GM23248 (cell line): ENCODE results near the gene THAP5. TPM values are rescaled to one million over a fixed set of nuclear protein-coding genes. Genes with fewer than 3 reads are reported as not detected.

Experiments used
- DNase-seq: peaks from one replicate; pipeline ENCODE4 v3.0.0-alpha.2; 2015
- H2AFZ ChIP-seq: fragments of 200-600 bp; sonication (generic); 2 replicates; pipeline ENCODE4 v1.6.1; 2016; ENCODE audit warnings: antibody characterized with exemption
- H3F3A ChIP-seq: fragments of 200-600 bp; sonication (generic); 2 replicates; pipeline ENCODE4 v1.6.1; 2016; ENCODE audit warnings: mild to moderate bottlenecking, antibody characterized with exemption, mixed run types; ENCODE audit not compliant: insufficient read depth
- H3K27ac ChIP-seq: fragments of 200-600 bp; sonication (generic); 2 replicates; pipeline ENCODE4 v1.5.1; 2016; ENCODE audit warnings: mild to moderate bottlenecking
- H3K27me3 ChIP-seq: fragments of 200-600 bp; sonication (generic); replicated peaks from 2 replicates; pipeline ENCODE4 v1.6.1; 2016; ENCODE audit warnings: mild to moderate bottlenecking; ENCODE audit not compliant: insufficient read depth
- H3K36me3 ChIP-seq: fragments of 200-600 bp; sonication (generic); 2 replicates; pipeline ENCODE4 v1.6.1; 2016; ENCODE audit warnings: low read depth, mild to moderate bottlenecking
- H3K4me1 ChIP-seq: fragments of 200-600 bp; sonication (generic); 2 replicates; pipeline ENCODE4 v1.6.1; 2016; ENCODE audit warnings: mild to moderate bottlenecking; ENCODE audit not compliant: insufficient read depth
- H3K4me2 ChIP-seq: fragments of 200-600 bp; sonication (generic); one replicate; pipeline ENCODE4 v1.6.1; 2016; ENCODE audit warnings: mild to moderate bottlenecking; ENCODE audit not compliant: unreplicated experiment
- H3K4me3 ChIP-seq: fragments of 200-600 bp; sonication (generic); 2 replicates; pipeline ENCODE4 v1.5.1; 2016; ENCODE audit warnings: mild to moderate bottlenecking
- H3K79me2 ChIP-seq: fragments of 200-600 bp; sonication (generic); 2 replicates; pipeline ENCODE4 v1.6.1; 2016; ENCODE audit warnings: mild to moderate bottlenecking; ENCODE audit not compliant: insufficient read depth
- H3K9ac ChIP-seq: fragments of 200-600 bp; sonication (generic); 2 replicates; pipeline ENCODE4 v1.6.1; 2016; ENCODE audit warnings: mild to moderate bottlenecking
- H3K9me2 ChIP-seq: fragments of 200-600 bp; sonication (generic); 2 replicates; pipeline ENCODE4 v1.6.1; 2016; ENCODE audit warnings: mixed run types, mild to moderate bottlenecking, moderate library complexity; ENCODE audit not compliant: insufficient read depth
- H3K9me3 ChIP-seq: fragments of 200-600 bp; sonication (generic); one replicate; pipeline ENCODE4 v1.6.1; 2017; ENCODE audit warnings: low read depth
- H4K20me1 ChIP-seq: fragments of 200-600 bp; sonication (generic); 2 replicates; pipeline ENCODE4 v1.6.0; 2016; ENCODE audit not compliant: insufficient read depth
- EZH2 ChIP-seq: fragments of 200-600 bp; sonication (generic); IDR thresholded peaks from 2 replicates; pipeline ENCODE4 v1.6.1; 2018; ENCODE audit warnings: antibody characterized with exemption, mild to moderate bottlenecking; ENCODE audit not compliant: insufficient read depth, poor library complexity, severe bottlenecking
- EZH2phosphoT487 ChIP-seq: fragments of 200-600 bp; sonication (generic); IDR thresholded peaks from 2 replicates; pipeline ENCODE4 v1.6.1; 2018; ENCODE audit warnings: antibody characterized with exemption, moderate library complexity, mild to moderate bottlenecking, low read depth; ENCODE audit not compliant: insufficient read depth
- WGBS, 2 experiments: methylation state at CpG; one replicate each; pipeline ENCODE4 v1.1.6; 2015 to 2017; ENCODE audit warnings: low lambda C conversion rate in 2 of 2, low coverage in 1 of 2; ENCODE audit errors: missing lambda C conversion rate in 2 of 2; 5-methylcytosine and 5-hydroxymethylcytosine counted together
- in situ Hi-C: fragments of 300-500 bp; cut with MboI; formaldehyde crosslinking; loops from 2 replicates; pipeline ENCODE4 v1.15.0; 2020
- polyA plus RNA-seq: library from polyadenylated mRNA; unstranded; fragments of >200 nt; fragmentation: Nextera tagmentation; extraction: Ambion mirVana; gene quantifications from 2 replicates; pipeline ENCODE4 v1.2.1, GENCODE V29; 2016
- total RNA-seq: library from RNA; depleted of rRNA; stranded (reverse); fragments of >200 nt; shearing (Covaris generic); gene quantifications from 2 replicates; pipeline ENCODE4 v1.2.3, GENCODE V29; 2014

Gene THAP5
- total and polyA plus RNA-seq, 2 experiments from 2014 or later, result 23.3 to 30.9 TPM

GRCh38 chr7:108575156-108575555, 5.7 kb upstream of the THAP5 start:
- no peak overlapping the region for H2AFZ ChIP-seq
- 96 to 100% methylated on average over 2 of the region's 2 CpGs for WGBS, 2 experiments
- in situ Hi-C loops, result no loop called here
- H3K27me3 ChIP-seq, result no peaks in the 10 kb centered on the region
- H3K9me3 ChIP-seq, result no peaks in the 10 kb centered on the region
- no peaks in the 10 kb centered on the region for H3F3A ChIP-seq
- no peaks in the 10 kb centered on the region for H3K9me2 ChIP-seq
- no peak overlapping the region for H3K4me2 ChIP-seq
- H3K4me1 ChIP-seq, result peaks cover 9% of the 10 kb centered on the region
- no peaks in the 10 kb centered on the region for H4K20me1 ChIP-seq
- no peak overlapping the region for H3K4me3 ChIP-seq
- H3K27ac ChIP-seq, result no peak overlapping the region
- TF ChIP-seq EZH2 (no peak), EZH2phosphoT487 (no peak)
- no peak for DNase-seq
- peaks cover 41% of the 10 kb centered on the region for H3K79me2 ChIP-seq
- no peak overlapping the region for H3K9ac ChIP-seq
- peaks cover 22% of the 10 kb centered on the region for H3K36me3 ChIP-seq

- Histone ChIP-seq H2AFZ (no peak overlapping the region), H3K27ac (no peak overlapping the region), H3K79me2 (peaks cover 61% of the 10 kb centered on the region), H4K20me1 (no peaks in the 10 kb centered on the region), H3K27me3 (no peaks in the 10 kb centered on the region), H3K36me3 (peaks cover 22% of the 10 kb centered on the region), H3K9me2 (no peaks in the 10 kb centered on the region), H3K4me1 (peaks cover 22% of the 10 kb centered on the region), H3F3A (no peaks in the 10 kb centered on the region), H3K4me3 (no peak overlapping the region), H3K4me2 (no peak overlapping the region), H3K9ac (no peak overlapping the region), H3K9me3 (no peaks in the 10 kb centered on the region)
- no peak for TF ChIP-seq EZH2
- TF ChIP-seq EZH2phosphoT487, result no peak
- WGBS, 2 experiments, result 93 to 96% methylated on average over 2 of the region's 2 CpGs
- DNase-seq, result no peak
- in situ Hi-C loops, result no loop called here
These were observed 3.0 kb upstream of the THAP5 start for GRCh38 chr7:108572480-108572879.

GRCh38 chr7:108570146-108570755, 745 bp upstream of the THAP5 start:
- Histone ChIP-seq H3K4me1 (peaks cover 31% of the 10 kb centered on the region), H3K36me3 (peaks cover 22% of the 10 kb centered on the region), H3K4me3 (peak overlapping the region; percentile 90), H3K27ac (peak overlapping the region; percentile 96), H3K9ac (peak overlapping the region; percentile 96), H3K9me3 (no peaks in the 10 kb centered on the region), H3K4me2 (peak overlapping the region; percentile 98), H3K27me3 (no peaks in the 10 kb centered on the region), H2AFZ (peak overlapping the region; percentile 79), H3K79me2 (peaks cover 83% of the 10 kb centered on the region), H3F3A (no peaks in the 10 kb centered on the region; the same call in 1 of the 2 replicates), H4K20me1 (no peaks in the 10 kb centered on the region), H3K9me2 (no peaks in the 10 kb centered on the region)
- DNase-seq, result peak; percentile 77
- in situ Hi-C loops, result no loop called here
- TF ChIP-seq EZH2 (no peak), EZH2phosphoT487 (no peak)
- 1 to 2% methylated on average over 36 of the region's 36 CpGs for WGBS, 2 experiments

GRCh38 chr7:108568801-108569380, 615 bp downstream of the THAP5 start:
- 9 to 12% methylated on average over 24 of the region's 24 CpGs for WGBS, 2 experiments
- in situ Hi-C loops, result no loop called here

More at GRCh38 chr7:108568801-108569380, 615 bp downstream of the THAP5 start:
- H3K4me1 ChIP-seq, result peaks cover 31% of the 10 kb centered on the region
- H3K4me3 ChIP-seq, result peak overlapping the region; percentile 90
- H3K79me2 ChIP-seq, result peaks cover 93% of the 10 kb centered on the region
- peak overlapping the region; percentile 96 for H3K27ac ChIP-seq
- H4K20me1 ChIP-seq, result no peaks in the 10 kb centered on the region
- H3K9ac ChIP-seq, result peak overlapping the region; percentile 96
- TF ChIP-seq EZH2phosphoT487 (no peak), EZH2 (no peak)
- H3K36me3 ChIP-seq, result peaks cover 16% of the 10 kb centered on the region
- H3K4me2 ChIP-seq, result peak overlapping the region; percentile 95
- no peaks in the 10 kb centered on the region for H3K9me2 ChIP-seq
- H2AFZ ChIP-seq, result peak overlapping the region; percentile 77
- H3K9me3 ChIP-seq, result no peaks in the 10 kb centered on the region
- H3K27me3 ChIP-seq, result no peaks in the 10 kb centered on the region
- no peaks in the 10 kb centered on the region; the same call in 1 of the 2 replicates for H3F3A ChIP-seq
- peak; percentile 6 for DNase-seq
